Measurements from ENCODE around the gene CC2D1B. TPM values are rescaled to one million over a fixed set of nuclear protein-coding genes. Genes with fewer than 3 reads are reported as not detected.

CC2D1B gene, protein sequence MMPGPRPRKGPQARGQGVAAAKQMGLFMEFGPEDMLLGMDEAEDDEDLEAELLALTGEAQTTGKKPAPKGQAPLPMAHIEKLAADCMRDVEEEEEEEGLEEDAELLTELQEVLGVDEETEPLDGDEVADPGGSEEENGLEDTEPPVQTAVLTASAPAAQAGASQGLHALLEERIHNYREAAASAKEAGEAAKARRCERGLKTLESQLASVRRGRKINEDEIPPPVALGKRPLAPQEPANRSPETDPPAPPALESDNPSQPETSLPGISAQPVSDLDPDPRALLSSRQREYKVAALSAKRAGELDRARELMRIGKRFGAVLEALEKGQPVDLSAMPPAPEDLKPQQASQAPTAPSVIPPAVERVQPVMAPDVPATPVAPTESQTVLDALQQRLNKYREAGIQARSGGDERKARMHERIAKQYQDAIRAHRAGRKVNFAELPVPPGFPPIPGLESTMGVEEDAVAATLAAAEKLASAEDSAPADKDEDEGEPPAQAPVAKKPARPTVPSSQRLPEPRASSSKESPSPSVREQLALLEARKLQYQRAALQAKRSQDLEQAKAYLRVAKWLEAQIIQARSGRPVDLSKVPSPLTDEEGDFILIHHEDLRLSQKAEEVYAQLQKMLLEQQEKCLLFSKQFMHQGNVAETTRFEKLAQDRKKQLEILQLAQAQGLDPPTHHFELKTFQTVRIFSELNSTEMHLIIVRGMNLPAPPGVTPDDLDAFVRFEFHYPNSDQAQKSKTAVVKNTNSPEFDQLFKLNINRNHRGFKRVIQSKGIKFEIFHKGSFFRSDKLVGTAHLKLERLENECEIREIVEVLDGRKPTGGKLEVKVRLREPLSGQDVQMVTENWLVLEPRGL
- 34.8 and 36.7 TPM in 2 replicates for total RNA-seq

DNA sequence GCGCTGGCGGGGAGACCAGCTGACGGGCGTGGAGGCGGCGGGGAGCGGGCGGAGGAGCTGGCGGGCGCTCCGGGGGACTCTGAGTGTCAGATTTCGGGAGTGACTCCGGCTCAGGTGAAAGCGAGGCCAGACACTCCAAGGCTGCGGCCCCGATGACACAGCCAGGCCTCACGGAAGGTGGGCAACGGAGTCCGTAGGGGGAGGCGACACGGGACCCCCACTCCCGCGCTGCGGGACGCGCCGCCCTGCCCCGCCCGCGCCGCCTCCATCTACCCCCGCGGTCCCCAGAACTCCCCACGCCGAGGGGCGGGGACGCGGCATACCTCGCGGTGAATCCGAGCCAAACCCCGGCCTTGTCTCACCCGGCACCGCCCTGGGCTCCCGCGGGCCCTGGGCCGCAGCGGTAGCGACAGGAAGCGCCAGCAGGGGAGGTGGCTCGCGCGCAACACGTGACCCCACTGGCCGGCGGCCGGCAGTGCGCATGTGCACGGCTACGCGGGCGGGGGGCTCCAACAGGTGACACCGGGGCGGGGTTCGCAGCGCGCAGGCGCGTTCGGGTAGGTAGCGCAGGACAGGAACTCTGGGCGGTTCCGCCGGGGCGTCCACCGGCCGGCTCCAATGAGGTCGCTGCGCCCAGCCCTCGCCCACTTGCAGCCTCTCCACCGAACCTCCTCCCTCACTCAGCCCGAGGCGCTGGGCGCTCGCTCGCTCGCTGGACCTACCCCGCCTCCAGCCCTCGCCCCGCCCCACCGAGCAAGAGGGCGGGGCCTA is at the start of gene CC2D1B:
Gene CC2D1B, minus strand, starts transcription at position 460 of the 771 bp plus-strand sequence. CDS start 1,585 bp downstream, outside the sequence.
- no peaks in the 10 kb centered on the region for H3K27me3 Mint-ChIP-seq
- H3K9me3 Mint-ChIP-seq = no peaks in the 10 kb centered on the region
- H3K27ac Mint-ChIP-seq = peak within 1 kb of the TSS; percentile 92
- intact Hi-C loops (cut with micrococcal nuclease) = loop anchor here (1.0 to 5.0 kb wide), 6 partner anchors 38 to 310 kb away; partner anchors contain the start of genes BTF3L4, GPX7, ORC1 and PRPF38A
- H3K36me3 Mint-ChIP-seq (ENCODE audit: low read depth) = peaks cover 34% of the 10 kb centered on the region
- H3K4me1 Mint-ChIP-seq = peaks cover 39% of the 10 kb centered on the region
- peak within 1 kb of the TSS; percentile 97 for H3K4me3 Mint-ChIP-seq
- peak; percentile 100 for DNase-seq

DNA sequence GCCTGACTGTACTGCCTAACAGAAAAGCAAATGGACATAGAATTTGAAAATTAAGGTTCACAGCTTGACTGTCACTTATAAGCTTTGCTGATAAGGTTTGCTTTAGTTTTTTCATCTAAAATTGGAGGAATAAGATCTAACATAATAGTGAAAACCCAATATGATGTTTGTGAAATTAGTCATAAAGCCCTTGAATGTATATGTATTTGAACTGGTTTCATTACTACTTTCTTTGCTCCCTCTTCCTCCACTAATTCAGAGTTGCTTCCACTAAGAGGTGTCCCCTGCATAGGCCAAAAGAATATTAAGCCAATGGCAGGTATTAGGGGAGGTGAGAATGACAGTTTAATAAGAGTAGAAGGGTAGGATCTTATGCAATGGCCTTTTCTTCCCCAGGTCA is 48.9 kb upstream of the CC2D1B start:
- no peaks in the 10 kb centered on the region for H3K9me3 Mint-ChIP-seq
- peaks cover 70% of the 10 kb centered on the region for H3K36me3 Mint-ChIP-seq (ENCODE audit: low read depth)
- intact Hi-C loops (cut with micrococcal nuclease) = no loop called here

DNA sequence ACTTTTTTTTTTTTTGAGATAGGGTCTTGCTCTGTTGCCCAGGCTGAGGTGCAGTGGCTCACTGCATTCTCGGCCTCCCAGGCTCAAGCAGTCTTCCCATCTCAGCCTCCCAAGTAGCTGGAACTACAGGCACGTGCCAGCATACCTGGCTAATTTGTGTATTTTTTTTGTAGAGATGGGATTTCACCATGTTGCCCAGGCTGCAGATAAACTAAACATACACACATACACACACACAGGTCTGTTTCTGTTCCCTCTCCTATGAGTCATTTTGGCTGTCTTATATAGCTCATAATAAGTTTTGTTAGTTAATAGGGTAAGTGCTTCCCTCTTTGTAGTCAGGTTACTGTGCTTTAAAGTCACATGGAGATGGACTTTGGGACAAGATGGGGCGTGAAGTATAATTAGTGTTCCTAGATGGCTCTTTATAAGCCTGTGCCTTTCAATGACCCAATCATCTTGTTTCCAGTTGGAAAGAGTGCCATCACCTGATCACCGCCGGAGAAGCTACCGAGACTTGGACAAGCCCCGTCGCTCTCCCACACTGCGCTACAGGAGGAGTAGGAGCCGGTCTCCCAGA is 47.5 kb upstream of the CC2D1B start:
- H3K27ac Mint-ChIP-seq = no peak overlapping the region
- H3K27me3 Mint-ChIP-seq = no peaks in the 10 kb centered on the region
- intact Hi-C loops (cut with micrococcal nuclease) = no loop called here

More for the DNA sequence above, 48.9 kb upstream of the CC2D1B start:
- Mint-ChIP-seq H3K4me3 (no peak overlapping the region), H3K27me3 (no peaks in the 10 kb centered on the region), H3K27ac (no peak overlapping the region), H3K4me1 (peaks cover 15% of the 10 kb centered on the region)
- DNase-seq = no peak

GRCh38 chr1:52404975-52405338 is 39.0 kb upstream of the CC2D1B start:
- Mint-ChIP-seq H3K36me3 (ENCODE audit: low read depth) (peaks cover 54% of the 10 kb centered on the region), H3K4me3 (peak overlapping the region; percentile 99), H3K4me1 (peaks cover 44% of the 10 kb centered on the region), H3K27me3 (no peaks in the 10 kb centered on the region), H3K27ac (peak overlapping the region; percentile 100), H3K9me3 (no peaks in the 10 kb centered on the region)
- intact Hi-C loops (cut with micrococcal nuclease) = loop anchor here (1.0 to 5.0 kb wide), 7 partner anchors 19 to 1432 kb away; partner anchors contain the start of genes BTF3L4, CC2D1B, LRP8 and NDC1
- DNase-seq = no peak

More for the DNA sequence above, 47.5 kb upstream of the CC2D1B start:
- Mint-ChIP-seq H3K36me3 (ENCODE audit: low read depth) (peaks cover 69% of the 10 kb centered on the region), H3K9me3 (no peaks in the 10 kb centered on the region), H3K4me1 (peaks cover 13% of the 10 kb centered on the region), H3K4me3 (no peak overlapping the region)
- DNase-seq = no peak

DNA sequence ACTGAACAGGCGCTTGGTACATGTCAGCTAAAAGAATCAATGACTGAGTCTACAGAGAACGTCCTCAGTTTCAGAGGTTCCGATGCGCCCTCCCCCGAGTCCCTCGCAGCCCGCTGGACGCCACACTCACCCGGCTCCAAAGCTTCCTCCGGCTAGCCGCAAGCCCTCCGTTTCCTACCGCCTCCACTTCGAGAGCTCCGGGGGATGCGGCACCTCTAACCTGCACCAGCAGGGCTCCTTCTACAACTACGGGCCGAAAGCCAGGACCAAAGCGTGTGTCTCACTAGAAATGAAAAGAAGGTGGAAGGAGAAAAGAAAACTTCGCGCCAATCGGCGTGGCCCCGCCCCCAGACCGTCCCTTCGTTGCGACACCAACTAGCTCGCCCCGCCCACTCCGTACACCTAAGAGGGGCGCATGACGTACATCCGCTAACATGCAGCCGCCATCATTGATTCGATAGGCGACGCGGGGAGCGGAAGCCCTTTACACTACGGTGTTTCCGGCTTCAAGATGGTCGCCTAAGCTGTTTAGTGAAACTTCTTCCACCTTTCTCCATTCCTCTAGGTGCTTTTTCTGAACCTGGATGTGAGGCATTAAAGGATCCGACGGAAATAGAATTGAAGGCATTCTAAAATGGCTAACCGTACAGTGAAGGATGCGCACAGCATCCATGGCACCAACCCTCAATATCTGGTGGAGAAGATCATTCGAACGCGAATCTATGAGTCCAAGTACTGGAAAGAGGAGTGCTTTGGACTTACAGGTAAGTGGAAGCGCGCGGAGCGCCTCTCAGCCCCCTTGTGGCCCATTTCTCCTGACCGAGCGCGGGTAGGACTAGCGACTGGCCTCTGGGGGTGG is 38.3 kb upstream of the CC2D1B start, which contains the start of the genes ORC1 and PRPF38A:
Gene ORC1, minus strand, starts transcription at position 308 of the 859 bp plus-strand sequence. CDS start 2,200 bp downstream, outside the sequence.
Gene PRPF38A, plus strand, starts transcription at position 487 of the 859 bp plus-strand sequence. Its CDS starts 148 bp downstream, at position 635.
- H3K4me3 Mint-ChIP-seq = peak within 1 kb of the TSS; percentile 99
- H3K27ac Mint-ChIP-seq = peak within 1 kb of the TSS; percentile 100
- peaks cover 56% of the 10 kb centered on the region for H3K36me3 Mint-ChIP-seq (ENCODE audit: low read depth)
- H3K27me3 Mint-ChIP-seq = no peaks in the 10 kb centered on the region
- peak; percentile 99 for DNase-seq
- no peaks in the 10 kb centered on the region for H3K9me3 Mint-ChIP-seq
- H3K4me1 Mint-ChIP-seq = peaks cover 47% of the 10 kb centered on the region
- intact Hi-C loops (cut with micrococcal nuclease) = loop anchor here (1.0 to 5.0 kb wide), 7 partner anchors 20 to 1433 kb away; partner anchors contain the start of genes BTF3L4, CC2D1B, LRP8 and NDC1

GRCh38 chr1:52403566-52404115 is 37.6 kb upstream of the CC2D1B start:
- peak overlapping the region; percentile 99 for H3K4me3 Mint-ChIP-seq
- peaks cover 43% of the 10 kb centered on the region for H3K4me1 Mint-ChIP-seq

GRCh38 chr1:52402860-52403240 is 36.8 kb upstream of the CC2D1B start:
- peak overlapping the region; percentile 99 for H3K4me3 Mint-ChIP-seq
- H3K36me3 Mint-ChIP-seq (ENCODE audit: low read depth) = peaks cover 48% of the 10 kb centered on the region
- H3K27me3 Mint-ChIP-seq = no peaks in the 10 kb centered on the region
- peak overlapping the region; percentile 36 for H3K27ac Mint-ChIP-seq
- H3K9me3 Mint-ChIP-seq = no peaks in the 10 kb centered on the region
- peaks cover 43% of the 10 kb centered on the region for H3K4me1 Mint-ChIP-seq
- DNase-seq = no peak
- intact Hi-C loops (cut with micrococcal nuclease) = loop anchor here (1.0 to 5.0 kb wide), 3 partner anchors 264 to 1434 kb away; partner anchors contain the start of genes LRP8 and NDC1

More at GRCh38 chr1:52403566-52404115, 37.6 kb upstream of the CC2D1B start:
- peak; percentile 90 for DNase-seq
- intact Hi-C loops (cut with micrococcal nuclease) = loop anchor here (1.0 to 5.0 kb wide), 8 partner anchors 21 to 1434 kb away; partner anchors contain the start of genes BTF3L4, CC2D1B, LRP8 and NDC1
- peak overlapping the region; percentile 100 for H3K27ac Mint-ChIP-seq
- H3K36me3 Mint-ChIP-seq (ENCODE audit: low read depth) = peaks cover 53% of the 10 kb centered on the region
- H3K9me3 Mint-ChIP-seq = no peaks in the 10 kb centered on the region
- no peaks in the 10 kb centered on the region for H3K27me3 Mint-ChIP-seq

GRCh38 chr1:52400131-52400530 is 34.1 kb upstream of the CC2D1B start:
- H3K36me3 Mint-ChIP-seq (ENCODE audit: low read depth) = peaks cover 53% of the 10 kb centered on the region
- H3K4me3 Mint-ChIP-seq = no peak overlapping the region
- H3K4me1 Mint-ChIP-seq = peaks cover 33% of the 10 kb centered on the region
- H3K9me3 Mint-ChIP-seq = no peaks in the 10 kb centered on the region
- intact Hi-C loops (cut with micrococcal nuclease) = loop anchor here (5.0 kb wide), 2 partner anchors 927 to 1437 kb away; partner anchors contain the start of genes LRP8 and NDC1
- H3K27me3 Mint-ChIP-seq = no peaks in the 10 kb centered on the region
- no peak overlapping the region for H3K27ac Mint-ChIP-seq
- no peak for DNase-seq

- Mint-ChIP-seq H3K9me3 (no peaks in the 10 kb centered on the region), H3K27me3 (no peaks in the 10 kb centered on the region), H3K4me1 (peaks cover 36% of the 10 kb centered on the region), H3K36me3 (ENCODE audit: low read depth) (peaks cover 56% of the 10 kb centered on the region), H3K27ac (no peak overlapping the region), H3K4me3 (no peak overlapping the region)
- no peak for DNase-seq
- intact Hi-C loops (cut with micrococcal nuclease) = loop anchor here (5.0 kb wide), 2 partner anchors 928 to 1438 kb away; partner anchors contain the start of genes LRP8 and NDC1
These were observed 33.6 kb upstream of the CC2D1B start for GRCh38 chr1:52399629-52400028.

DNA sequence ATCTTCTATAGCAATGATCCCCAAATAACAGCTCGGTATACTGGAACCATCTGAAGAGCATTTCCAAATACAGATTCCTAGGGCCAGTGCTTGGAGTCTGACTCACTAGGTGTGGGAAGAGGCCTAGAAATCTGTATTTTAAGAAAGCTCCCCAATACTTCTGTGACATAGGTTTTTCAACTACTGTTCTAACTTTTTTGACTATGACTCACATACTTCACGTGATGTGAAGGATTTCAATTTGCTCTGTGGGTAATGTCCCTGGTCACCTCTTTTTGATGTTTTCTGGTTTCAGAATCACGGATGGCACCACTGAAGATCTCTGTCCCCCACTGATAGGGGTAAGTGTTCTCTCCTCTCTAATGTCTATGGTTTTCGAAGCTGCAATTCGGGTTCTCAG is 27.2 kb upstream of the CC2D1B start:
- intact Hi-C loops (cut with micrococcal nuclease) = no loop called here
- Mint-ChIP-seq H3K27ac (no peak overlapping the region), H3K36me3 (ENCODE audit: low read depth) (peaks cover 59% of the 10 kb centered on the region), H3K4me1 (peaks cover 8% of the 10 kb centered on the region), H3K4me3 (no peak overlapping the region), H3K27me3 (no peaks in the 10 kb centered on the region), H3K9me3 (no peaks in the 10 kb centered on the region)
- no peak for DNase-seq

GRCh38 chr1:52386458-52386857 is 20.5 kb upstream of the CC2D1B start:
- no peak for DNase-seq
- H3K36me3 Mint-ChIP-seq (ENCODE audit: low read depth) = peaks cover 53% of the 10 kb centered on the region
- no peaks in the 10 kb centered on the region for H3K9me3 Mint-ChIP-seq
- H3K4me3 Mint-ChIP-seq = no peak overlapping the region
- peaks cover 2% of the 10 kb centered on the region for H3K4me1 Mint-ChIP-seq
- intact Hi-C loops (cut with micrococcal nuclease) = no loop called here
- peak overlapping the region; percentile 34 for H3K27ac Mint-ChIP-seq
- H3K27me3 Mint-ChIP-seq = no peaks in the 10 kb centered on the region

All from activated CD4-positive, alpha-beta T cell treated with anti-CD3 and anti-CD28 coated beads, Interleukin-2, amount 10 ng/mL, durations not matched to agents 24 days and 14 days (primary cell).